HG02642 (cell line): ENCODE results near the gene RNF19B.

Experiments
- ATAC-seq: cut with Tn5 transposase; IDR thresholded peaks from one replicate; pipeline ENCODE4 v1.9.1; 2021; ENCODE audit warnings: mild to moderate bottlenecking; ENCODE audit not compliant: unreplicated experiment, poor library complexity

Gene RNF19B

GRCh38 chr1:32969566-32969965, 5.0 kb upstream of the RNF19B start:
- no peak for ATAC-seq

GRCh38 chr1:32967888-32968568, 3.4 kb upstream of the RNF19B start:
- no peak for ATAC-seq

DNA sequence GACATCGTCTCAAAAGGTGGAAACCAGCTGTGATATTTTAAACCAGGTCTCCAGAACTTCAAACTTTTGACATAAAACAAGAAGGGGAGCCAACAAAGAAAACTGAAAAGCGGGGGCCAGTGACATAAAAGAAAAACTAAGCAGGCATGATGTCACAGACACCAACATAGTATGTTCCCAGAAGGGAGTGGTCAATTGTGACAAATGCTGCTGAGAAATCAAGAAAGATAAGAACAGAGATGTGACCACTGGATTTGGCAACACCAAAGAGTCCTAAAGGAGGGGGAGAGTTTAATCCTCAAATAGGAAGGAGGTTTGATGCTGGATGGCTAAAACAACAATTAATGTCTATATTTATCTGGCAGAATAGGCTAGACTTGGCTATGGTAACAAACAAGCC, 2.3 kb upstream of the RNF19B start:
- ATAC-seq: no peak

- no peak for ATAC-seq
Observed at GRCh38 chr1:32965251-32965747, 690 bp upstream of the RNF19B start.

DNA sequence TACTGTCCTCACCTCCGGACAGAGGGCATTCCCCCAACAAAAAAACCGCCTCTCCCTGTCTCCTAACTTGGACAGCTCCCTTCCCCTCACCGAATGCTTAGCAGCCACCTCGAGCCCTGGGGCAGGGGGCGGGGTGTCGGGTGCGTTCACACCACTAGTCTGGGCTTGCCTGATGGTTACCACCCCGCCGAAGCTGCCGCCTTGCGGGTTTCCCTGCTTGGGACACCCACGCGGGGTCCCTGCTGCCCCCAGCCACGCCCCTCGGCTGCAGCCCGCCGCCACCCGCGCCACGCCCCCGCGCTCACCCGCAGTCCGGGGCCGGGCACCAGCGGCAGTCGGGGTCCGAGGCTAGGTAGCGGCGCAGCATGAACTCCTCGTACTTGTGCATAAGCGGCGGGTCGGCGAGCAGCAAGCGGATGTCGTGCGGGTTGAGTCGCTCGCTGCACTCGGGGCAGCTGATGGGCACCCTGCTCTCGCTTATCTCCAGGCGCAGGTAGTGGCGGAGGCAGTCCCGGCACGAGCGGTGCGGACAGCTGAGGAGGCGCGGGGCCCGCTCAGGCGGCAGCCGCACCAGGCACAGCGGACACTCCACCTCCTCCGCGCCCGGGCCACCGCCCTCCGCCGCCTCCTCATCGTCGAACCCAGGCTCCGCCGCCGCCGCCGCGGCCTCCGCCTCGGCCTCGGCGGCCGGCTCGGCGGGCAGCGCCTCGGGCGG, 706 bp downstream of the RNF19B start:
- peak; percentile 27 for ATAC-seq

- no peak for ATAC-seq
Observed at GRCh38 chr1:32962248-32962896, 2.2 kb downstream of the RNF19B start.

- no peak for ATAC-seq
Observed at GRCh38 chr1:32960819-32961355, 3.7 kb downstream of the RNF19B start.

DNA sequence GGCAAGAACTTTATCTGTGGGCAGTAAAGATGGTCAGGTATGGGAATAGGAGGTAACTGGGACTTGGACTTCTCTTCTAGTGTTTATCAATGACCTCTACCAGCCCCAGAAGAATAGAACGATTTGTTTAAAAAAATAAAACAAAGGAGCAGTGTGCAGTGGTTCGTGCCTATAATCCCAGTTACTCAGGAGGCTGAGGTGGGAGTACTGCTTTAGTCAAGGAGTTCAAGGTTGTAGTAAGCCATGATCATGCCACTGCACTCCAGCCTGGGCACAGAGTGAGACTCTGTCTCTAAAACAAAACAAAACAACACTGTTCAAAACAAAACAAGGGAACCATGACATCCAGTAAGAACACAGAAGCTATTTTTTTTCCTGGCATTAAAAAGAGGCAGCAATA, 4.3 kb downstream of the RNF19B start:
- no peak for ATAC-seq

- ATAC-seq: no peak
Observed at GRCh38 chr1:32958827-32959226, 5.8 kb downstream of the RNF19B start.

DNA sequence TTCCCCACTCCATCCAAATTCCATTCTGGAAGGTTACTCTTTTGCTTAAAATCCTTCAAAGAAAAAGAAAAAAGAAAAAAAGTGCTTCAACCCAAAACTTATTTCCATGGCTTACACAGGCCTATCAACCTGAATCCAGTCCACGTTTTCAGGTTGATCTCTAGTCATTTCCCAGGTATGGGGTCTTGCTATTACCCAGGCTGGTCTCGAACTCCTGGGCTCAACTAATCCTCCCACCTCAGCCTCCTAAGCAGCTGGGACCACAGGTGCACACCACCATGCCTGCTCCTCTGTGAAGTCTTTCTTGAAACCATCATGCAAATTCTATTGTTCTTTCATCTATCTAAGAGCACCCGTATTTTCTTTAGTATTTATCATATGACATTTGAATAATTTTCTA, 7.6 kb downstream of the RNF19B start:
- no peak for ATAC-seq

DNA sequence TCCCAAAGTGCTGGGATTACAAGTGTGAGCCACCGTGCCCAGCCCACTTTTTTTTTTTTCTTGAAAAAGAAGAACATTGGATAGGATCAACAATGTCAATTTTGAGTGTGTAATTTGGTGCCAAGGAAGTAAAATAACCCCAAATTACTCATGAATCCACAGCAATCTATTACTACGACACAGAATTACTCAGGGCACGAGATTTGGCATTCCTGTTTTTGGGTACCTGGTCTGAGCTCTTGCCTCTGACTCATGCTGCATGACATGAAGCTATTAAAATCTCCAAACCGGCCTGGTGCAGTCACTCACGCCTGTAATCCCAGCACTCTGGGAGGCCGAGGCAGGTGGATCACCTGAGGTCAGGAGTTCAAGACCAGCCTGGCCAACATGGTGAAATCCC, 10.4 kb downstream of the RNF19B start:
- ATAC-seq: no peak

- no peak for ATAC-seq
Observed at GRCh38 chr1:32953495-32953894, 11.1 kb downstream of the RNF19B start.

DNA sequence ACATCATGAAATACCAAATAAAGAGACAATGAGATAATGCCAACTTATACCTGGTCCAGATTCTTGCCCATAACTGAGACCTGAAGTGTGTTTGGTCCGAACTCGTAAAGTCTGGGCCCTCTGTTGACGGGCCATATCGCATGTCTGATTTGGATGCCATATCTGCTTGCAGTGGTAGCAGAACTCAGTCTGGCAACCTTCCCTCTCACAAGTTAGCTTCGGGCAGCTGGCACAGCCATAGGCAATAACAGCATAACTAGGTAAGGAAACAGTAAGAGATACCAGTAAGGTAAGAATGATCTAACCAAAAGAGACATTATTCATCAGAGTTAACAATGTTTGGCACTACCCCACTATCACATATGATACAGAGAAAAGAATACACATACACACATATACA, 15.1 kb downstream of the RNF19B start:
- no peak for ATAC-seq

- ATAC-seq: no peak
Observed at GRCh38 chr1:32948905-32949304, 15.7 kb downstream of the RNF19B start.

- ATAC-seq: no peak
Observed at GRCh38 chr1:32948390-32948722, 16.3 kb downstream of the RNF19B start.

GRCh38 chr1:32947669-32948389, 16.8 kb downstream of the RNF19B start:
- ATAC-seq: no peak

GRCh38 chr1:32946413-32946812, 18.2 kb downstream of the RNF19B start:
- ATAC-seq: no peak

DNA sequence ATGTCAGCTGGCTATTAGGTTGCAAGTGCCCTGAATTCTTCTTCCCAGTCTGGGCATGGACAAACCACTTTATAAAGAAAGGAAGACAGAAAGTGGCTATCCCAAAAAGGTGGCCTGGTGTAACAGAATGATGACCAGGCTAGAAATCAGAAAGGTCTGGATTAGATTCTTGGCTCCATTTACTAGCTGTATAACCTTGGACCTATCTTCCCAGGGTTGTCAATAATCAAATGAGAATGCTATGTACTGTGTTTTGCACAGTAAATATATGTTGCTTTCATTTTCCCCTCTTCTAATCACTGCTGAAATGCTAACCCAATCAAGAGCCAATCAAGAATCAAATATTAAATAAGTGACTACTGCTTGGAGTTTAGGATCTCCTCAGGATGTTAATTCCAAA, 20.4 kb downstream of the RNF19B start:
- no peak for ATAC-seq

GRCh38 chr1:32939655-32940371, 24.8 kb downstream of the RNF19B start:
- ATAC-seq: no peak

GRCh38 chr1:32937061-32937460, 27.5 kb downstream of the RNF19B start:
- no peak for ATAC-seq
